KMS-11 (cell line): ENCODE measurements around the gene AOPEP.

Source experiments
- H2AFZ ChIP-seq: fragments of 200-600 bp; sonication (generic); 2 replicates; pipeline ENCODE4 v1.6.1; 2016; ENCODE audit warnings: antibody characterized with exemption, mixed run types, low read depth
- H3K27ac ChIP-seq: fragments of 200-600 bp; sonication (generic); 2 replicates; pipeline ENCODE4 v1.6.1; 2016; ENCODE audit warnings: mild to moderate bottlenecking, mixed run types
- H3K27me3 ChIP-seq: fragments of 200-600 bp; sonication (generic); 2 replicates; pipeline ENCODE4 v1.6.1; 2017; ENCODE audit warnings: mild to moderate bottlenecking, low read depth, mixed run types, moderate library complexity; ENCODE audit not compliant: insufficient read depth
- H3K36me3 ChIP-seq: fragments of 200-600 bp; sonication (generic); 2 replicates; pipeline ENCODE4 v1.6.1; 2017; ENCODE audit warnings: mild to moderate bottlenecking, mixed run types; ENCODE audit not compliant: insufficient read depth
- H3K4me1 ChIP-seq: fragments of 200-600 bp; sonication (generic); 2 replicates; pipeline ENCODE4 v1.6.1; 2016; ENCODE audit warnings: mild to moderate bottlenecking, low read depth, mixed run types; ENCODE audit not compliant: poor library complexity, severe bottlenecking
- H3K4me2 ChIP-seq: fragments of 200-600 bp; sonication (generic); 2 replicates; pipeline ENCODE4 v1.7.0; 2016; ENCODE audit warnings: mild to moderate bottlenecking, mixed run types
- H3K4me3 ChIP-seq: fragments of 200-600 bp; sonication (generic); IDR thresholded peaks from 2 replicates; pipeline ENCODE4 v1.6.1; 2017; ENCODE audit warnings: low read depth, low read length, mixed read lengths; ENCODE audit not compliant: insufficient read depth
- H3K79me2 ChIP-seq: fragments of 200-600 bp; sonication (generic); 2 replicates; pipeline ENCODE4 v1.6.1; 2016; ENCODE audit warnings: low read depth, mixed run types; ENCODE audit not compliant: insufficient read depth
- H3K9ac ChIP-seq: fragments of 200-600 bp; sonication (generic); 2 replicates; pipeline ENCODE4 v1.6.1; 2016; ENCODE audit warnings: mild to moderate bottlenecking, mixed run types
- H4K20me1 ChIP-seq: fragments of 200-600 bp; sonication (generic); 2 replicates; pipeline ENCODE4 v1.6.1; 2016; ENCODE audit warnings: mild to moderate bottlenecking, mixed run types; ENCODE audit not compliant: insufficient read depth
- CTCF ChIP-seq: fragments of 200-600 bp; sonication (generic); conservative IDR thresholded peaks from 2 replicates; pipeline ENCODE4 v1.6.1; 2017; ENCODE audit warnings: low read depth, mild to moderate bottlenecking, antibody characterized with exemption, low read length, moderate library complexity, mixed read lengths

AOPEP gene

GRCh38 chr9:94908011-94908563, 181.6 kb downstream of the AOPEP start:
- Histone ChIP-seq H3K9ac (no peak overlapping the region), H3K79me2 (no peaks in the 10 kb centered on the region), H3K27ac (no peak overlapping the region), H3K4me3 (no peak overlapping the region), H3K4me2 (no peak overlapping the region), H4K20me1 (no peaks in the 10 kb centered on the region), H3K36me3 (no peaks in the 10 kb centered on the region), H3K4me1 (peaks cover 3% of the 10 kb centered on the region), H3K27me3 (no peaks in the 10 kb centered on the region), H2AFZ (no peak overlapping the region)
- TF ChIP-seq CTCF, result no peak

- Histone ChIP-seq H3K9ac (no peak overlapping the region), H3K79me2 (no peaks in the 10 kb centered on the region), H4K20me1 (no peaks in the 10 kb centered on the region), H2AFZ (no peak overlapping the region), H3K4me1 (peaks cover 3% of the 10 kb centered on the region), H3K27ac (no peak overlapping the region), H3K36me3 (no peaks in the 10 kb centered on the region), H3K4me3 (no peak overlapping the region), H3K27me3 (no peaks in the 10 kb centered on the region), H3K4me2 (no peak overlapping the region)
- no peak for TF ChIP-seq CTCF
Measured at GRCh38 chr9:94908583-94909249, 182.2 kb downstream of the AOPEP start.

GRCh38 chr9:94909250-94909894, 182.9 kb downstream of the AOPEP start:
- Histone ChIP-seq H3K79me2 (no peaks in the 10 kb centered on the region), H3K4me3 (no peak overlapping the region), H4K20me1 (no peaks in the 10 kb centered on the region), H3K9ac (no peak overlapping the region), H2AFZ (no peak overlapping the region), H3K27ac (no peak overlapping the region), H3K36me3 (no peaks in the 10 kb centered on the region), H3K27me3 (no peaks in the 10 kb centered on the region), H3K4me2 (no peak overlapping the region), H3K4me1 (no peaks in the 10 kb centered on the region)
- TF ChIP-seq CTCF, result no peak

- Histone ChIP-seq H4K20me1 (no peaks in the 10 kb centered on the region), H3K4me2 (no peak overlapping the region), H3K4me1 (no peaks in the 10 kb centered on the region), H3K36me3 (no peaks in the 10 kb centered on the region), H3K27ac (no peak overlapping the region), H2AFZ (no peak overlapping the region), H3K4me3 (no peak overlapping the region), H3K9ac (no peak overlapping the region), H3K27me3 (no peaks in the 10 kb centered on the region), H3K79me2 (no peaks in the 10 kb centered on the region)
- no peak for TF ChIP-seq CTCF
Measured at GRCh38 chr9:94909965-94910730, 183.6 kb downstream of the AOPEP start.
